ENCODE data around the gene FAM222A.

DNA sequence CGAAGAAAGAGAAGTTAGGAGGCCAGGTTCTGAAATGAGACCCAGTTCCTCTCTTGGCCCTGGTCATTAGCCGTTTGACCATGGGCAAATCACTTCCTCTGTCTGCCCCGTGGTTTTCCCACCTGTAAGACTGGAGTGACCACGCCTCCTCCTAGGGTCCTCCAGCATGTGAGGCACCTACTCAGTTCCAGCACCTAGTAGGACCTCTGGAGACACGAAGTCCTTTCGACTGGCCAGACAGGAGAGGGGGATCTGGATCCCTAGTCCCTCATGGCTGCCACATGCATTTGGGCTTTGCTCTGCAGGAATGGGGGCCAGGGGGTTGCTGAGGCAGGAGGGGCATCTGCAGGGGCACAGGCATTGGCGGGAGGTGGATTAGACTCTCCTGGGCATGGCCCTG is 103.2 kb downstream of the FAM222A start:
- TF ChIP-seq RARB (CRISPR knock-in tag; IDR thresholded peaks at IDR 0.05) (no peak), CEBPB (IDR thresholded peaks at IDR 0.05) (no peak), CBX2 (IDR thresholded peaks at IDR 0.05; ENCODE audit: borderline replicate concordance, low read depth) (no peak), CHD4 (IDR thresholded peaks at IDR 0.05; ENCODE audit: borderline replicate concordance) (no peak), RAD21 (conservative IDR thresholded peaks at IDR 0.05 in 1 of 2, IDR thresholded peaks at IDR 0.05 in 1 of 2) (no peak), POLR2A (IDR thresholded peaks at IDR 0.05; ENCODE audit: low read length) (no peak), MAFK (IDR thresholded peaks at IDR 0.05; ENCODE audit: partially characterized antibody) (no peak)
- TF ChIP-seq, protein P1, sequence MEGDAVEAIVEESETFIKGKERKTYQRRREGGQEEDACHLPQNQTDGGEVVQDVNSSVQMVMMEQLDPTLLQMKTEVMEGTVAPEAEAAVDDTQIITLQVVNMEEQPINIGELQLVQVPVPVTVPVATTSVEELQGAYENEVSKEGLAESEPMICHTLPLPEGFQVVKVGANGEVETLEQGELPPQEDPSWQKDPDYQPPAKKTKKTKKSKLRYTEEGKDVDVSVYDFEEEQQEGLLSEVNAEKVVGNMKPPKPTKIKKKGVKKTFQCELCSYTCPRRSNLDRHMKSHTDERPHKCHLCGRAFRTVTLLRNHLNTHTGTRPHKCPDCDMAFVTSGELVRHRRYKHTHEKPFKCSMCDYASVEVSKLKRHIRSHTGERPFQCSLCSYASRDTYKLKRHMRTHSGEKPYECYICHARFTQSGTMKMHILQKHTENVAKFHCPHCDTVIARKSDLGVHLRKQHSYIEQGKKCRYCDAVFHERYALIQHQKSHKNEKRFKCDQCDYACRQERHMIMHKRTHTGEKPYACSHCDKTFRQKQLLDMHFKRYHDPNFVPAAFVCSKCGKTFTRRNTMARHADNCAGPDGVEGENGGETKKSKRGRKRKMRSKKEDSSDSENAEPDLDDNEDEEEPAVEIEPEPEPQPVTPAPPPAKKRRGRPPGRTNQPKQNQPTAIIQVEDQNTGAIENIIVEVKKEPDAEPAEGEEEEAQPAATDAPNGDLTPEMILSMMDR (IDR thresholded peaks at IDR 0.05): no peak

Measured in A549 (cell line).